ENCODE results near the gene LIPC. TPM values are rescaled to one million over a fixed set of nuclear protein-coding genes. Genes with fewer than 3 reads are reported as not detected.

LIPC gene
- total RNA-seq, 1 donor from 2014 or later, result 24.4 TPM

DNA sequence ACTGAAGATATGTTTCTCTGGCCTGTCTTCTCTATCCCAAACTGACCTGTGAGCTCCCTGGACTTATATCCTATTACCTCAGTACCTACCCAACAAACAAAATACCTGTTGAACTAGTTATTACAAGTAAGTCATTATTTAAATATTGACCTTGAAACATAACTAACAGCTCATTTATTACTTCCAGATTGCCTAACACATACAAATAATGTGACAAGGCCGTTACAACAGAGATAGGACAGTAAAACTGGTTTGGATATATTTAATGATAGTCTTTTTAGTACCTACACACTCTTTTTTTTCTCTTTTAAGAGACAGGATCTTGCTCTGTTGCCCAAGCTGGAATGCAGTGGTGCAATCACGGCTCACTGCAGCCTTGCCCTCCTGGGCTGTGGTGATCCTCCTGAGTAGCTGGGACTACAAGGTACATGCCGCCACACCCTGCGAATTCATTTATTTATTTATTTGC lies 172.7 kb downstream of the LIPC start:
- DNase-seq (ENCODE audit: low spot score), result no peak
- ATAC-seq, result no peak
- intact Hi-C loops (cut with DNase I), result no loop called here

- ATAC-seq, result no peak
- no peak for DNase-seq (ENCODE audit: low spot score)
- intact Hi-C loops (cut with DNase I), result no loop called here
These were observed 174.2 kb downstream of the LIPC start for GRCh38 chr15:58605931-58606530.

DNA sequence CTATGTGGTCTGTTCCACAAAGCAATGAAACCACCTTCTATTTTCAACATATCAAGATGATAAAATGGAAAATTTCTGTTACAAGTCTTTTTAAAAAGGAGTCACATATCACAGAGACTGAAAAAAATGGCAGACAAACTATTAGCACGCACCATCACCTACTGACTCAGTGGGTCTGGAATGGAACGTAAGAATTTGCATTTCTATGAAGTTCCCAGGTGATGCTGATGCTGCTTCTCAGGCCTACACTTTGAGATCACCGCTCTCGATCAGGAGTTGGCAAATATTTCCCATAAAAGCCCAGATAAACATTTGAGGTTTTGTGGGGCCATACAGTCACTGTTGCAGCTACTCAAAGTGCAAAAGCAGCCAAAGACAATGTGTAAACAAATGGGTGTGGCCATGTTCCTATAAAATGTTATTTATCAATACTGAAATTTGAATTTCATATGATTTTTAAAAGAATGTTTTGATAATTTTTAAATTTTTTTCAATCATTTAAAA lies 174.8 kb downstream of the LIPC start:
- ATAC-seq (no peak), DNase-seq (ENCODE audit: low spot score) (no peak)
- intact Hi-C loops (cut with DNase I), result no loop called here

- intact Hi-C loops (cut with DNase I), result no loop called here
- DNase-seq (ENCODE audit: low spot score) (no peak), ATAC-seq (no peak)
These were observed 176.4 kb downstream of the LIPC start for GRCh38 chr15:58608129-58608590.

DNA sequence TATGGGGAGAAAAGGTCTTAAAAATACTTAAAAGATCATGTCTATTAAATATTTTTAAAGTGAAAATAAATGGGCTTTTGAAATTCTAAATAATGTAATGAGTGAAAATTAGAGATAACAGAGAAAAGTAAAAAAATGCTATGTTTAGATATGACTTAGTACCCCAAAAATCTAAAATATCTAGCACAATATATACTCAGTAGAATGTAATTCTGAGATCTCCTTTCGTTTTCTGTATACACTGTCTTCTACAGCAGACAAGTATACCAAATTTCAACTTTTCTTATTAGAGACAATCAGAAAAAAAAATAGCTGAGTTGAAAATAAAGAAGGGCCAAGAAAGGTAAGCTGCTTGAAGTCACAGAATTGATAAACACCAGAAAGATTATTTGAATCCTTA lies 176.9 kb downstream of the LIPC start:
- no peak for DNase-seq (ENCODE audit: low spot score)
- ATAC-seq, result no peak
- intact Hi-C loops (cut with DNase I), result no loop called here

DNA sequence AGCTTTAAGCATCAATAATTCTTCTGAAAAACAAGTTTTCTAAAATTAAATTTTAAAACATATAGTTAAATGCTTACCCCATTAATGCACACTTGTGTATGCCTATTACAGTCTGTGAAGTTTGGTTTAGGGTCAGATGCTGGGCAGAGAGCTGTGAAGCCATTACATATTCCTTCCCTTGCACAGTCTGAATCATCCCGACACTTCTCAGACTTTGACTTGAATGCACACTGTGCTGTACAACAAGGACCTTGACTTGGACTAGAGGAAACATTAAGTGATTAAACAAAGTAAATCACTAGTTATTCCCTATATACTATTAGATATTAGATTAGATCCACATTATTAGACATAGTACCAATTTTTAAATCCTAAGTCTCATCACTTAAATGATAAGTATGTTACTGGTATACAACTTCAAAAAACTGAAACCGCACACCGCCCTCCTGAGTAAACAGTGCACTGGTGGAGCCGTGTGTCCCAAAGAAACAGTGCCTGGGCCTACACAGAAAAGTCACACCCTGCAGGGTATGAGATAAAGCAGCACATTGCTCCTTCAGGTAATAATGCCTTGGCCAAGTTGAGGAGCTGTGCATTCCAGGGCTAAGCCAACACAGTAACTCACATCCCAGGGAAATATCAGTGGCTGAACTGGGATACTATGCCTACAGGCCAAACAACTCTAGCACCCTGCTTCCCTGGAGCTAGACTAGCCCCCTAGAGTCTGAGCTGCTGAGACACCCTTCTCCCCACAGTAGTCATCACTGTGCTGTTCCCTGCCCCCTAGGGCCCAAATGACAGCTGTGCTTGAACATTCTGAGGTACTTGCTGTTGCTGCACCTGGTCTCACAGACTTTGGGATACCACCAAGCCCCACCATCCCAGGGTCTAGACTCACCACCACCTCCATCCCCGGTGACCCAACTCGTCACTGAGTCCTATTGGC lies 180.2 kb downstream of the LIPC start:
- no peak for DNase-seq (ENCODE audit: low spot score)
- intact Hi-C loops (cut with DNase I), result no loop called here
- no peak for ATAC-seq

DNA sequence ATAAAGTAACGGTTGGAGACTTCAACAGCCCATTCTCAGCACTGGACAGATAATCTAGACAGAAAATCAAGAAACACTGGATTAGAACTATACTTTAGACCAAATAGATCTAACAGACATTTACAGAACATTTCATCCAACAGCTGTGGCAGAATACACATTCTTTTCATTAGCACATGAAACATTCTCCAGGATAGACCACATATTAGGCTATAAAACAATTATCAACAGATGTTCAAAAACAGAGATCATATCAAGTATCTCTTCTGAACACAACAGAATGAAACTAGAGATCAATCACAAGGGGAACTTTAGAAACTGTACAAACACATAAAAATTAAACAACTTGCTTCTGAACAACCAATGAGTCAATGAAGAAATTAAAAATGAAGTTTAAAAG lies 184.4 kb downstream of the LIPC start:
- no peak for DNase-seq (ENCODE audit: low spot score)
- no peak for ATAC-seq
- intact Hi-C loops (cut with DNase I), result no loop called here

Data from sciatic nerve (tissue), 2 donors.